GM12801 (cell line): ENCODE measurements around the gene TPD52L1.

ENCODE experiments used
- CTCF ChIP-seq: IDR thresholded peaks from one replicate; pipeline ENCODE4 v1.5.1; 2011; ENCODE audit warnings: control low read depth; ENCODE audit not compliant: insufficient read length; ENCODE audit errors: extremely low read depth

The TPD52L1 gene

GRCh38 chr6:125219361-125219895, 65.9 kb downstream of the TPD52L1 start:
- no peak for TF ChIP-seq CTCF

- no peak for TF ChIP-seq CTCF
These were observed 67.1 kb downstream of the TPD52L1 start for GRCh38 chr6:125220712-125221111.

GRCh38 chr6:125222531-125223455, 69.2 kb downstream of the TPD52L1 start:
- no peak for TF ChIP-seq CTCF

- no peak for TF ChIP-seq CTCF
These were observed 70.8 kb downstream of the TPD52L1 start for GRCh38 chr6:125224231-125224861.

GRCh38 chr6:125227244-125227643, 73.7 kb downstream of the TPD52L1 start:
- no peak for TF ChIP-seq CTCF

GRCh38 chr6:125228981-125229479, 75.5 kb downstream of the TPD52L1 start:
- no peak for TF ChIP-seq CTCF

GRCh38 chr6:125230674-125231073, 77.1 kb downstream of the TPD52L1 start:
- no peak for TF ChIP-seq CTCF
